ENCODE results near the gene ABCA2.
"Not testable (repeated sequence)": the region's sequence is repeated elsewhere in the genome, so short reads cannot be mapped to it uniquely, and the experiment has no call there.

The ABCA2 gene

GRCh38 chr9:137034039-137034708, 6.1 kb upstream of the ABCA2 start:
- H3K4me1 ChIP-seq (ENCODE audit: control insufficient read depth, insufficient read depth, low read length, poor library complexity, severe bottlenecking) = no peaks in the 10 kb centered on the region
- peaks cover 7% of the 10 kb centered on the region for H3K36me3 ChIP-seq (ENCODE audit: control insufficient read depth, insufficient read depth, low read length)
- no peak overlapping the region for H3K27ac ChIP-seq (ENCODE audit: low read depth, low read length, severe bottlenecking)
- H3K4me3 ChIP-seq (ENCODE audit: extremely low read depth, insufficient read depth, low read length, poor library complexity, severe bottlenecking) = no peak overlapping the region
- 76 to 84% methylated on average over 7 to 10 of the region's 15 CpGs for WGBS, 2 experiments (ENCODE audit: insufficient coverage in 2 of 2)
- H3K9me3 ChIP-seq (ENCODE audit: control insufficient read depth, low read length) = no peaks in the 10 kb centered on the region

GRCh38 chr9:137033481-137033880, 5.4 kb upstream of the ABCA2 start:
- H3K27ac ChIP-seq (ENCODE audit: low read depth, low read length, severe bottlenecking); H3K4me3 ChIP-seq (ENCODE audit: extremely low read depth, insufficient read depth, low read length, poor library complexity, severe bottlenecking); H3K4me1 ChIP-seq (ENCODE audit: control insufficient read depth, insufficient read depth, low read length, poor library complexity, severe bottlenecking); H3K36me3 ChIP-seq (ENCODE audit: control insufficient read depth, insufficient read depth, low read length); H3K9me3 ChIP-seq (ENCODE audit: control insufficient read depth, low read length): not testable (repeated sequence)
- WGBS, 2 experiments (ENCODE audit: insufficient coverage in 2 of 2) = 100% methylated on average over 1 to 3 of the region's 5 CpGs

GRCh38 chr9:137032858-137033257, 4.8 kb upstream of the ABCA2 start:
- Histone ChIP-seq H3K9me3 (ENCODE audit: control insufficient read depth, low read length) (no peaks in the 10 kb centered on the region), H3K4me1 (ENCODE audit: control insufficient read depth, insufficient read depth, low read length, poor library complexity, severe bottlenecking) (no peaks in the 10 kb centered on the region), H3K36me3 (ENCODE audit: control insufficient read depth, insufficient read depth, low read length) (no peaks in the 10 kb centered on the region), H3K27ac (ENCODE audit: low read depth, low read length, severe bottlenecking) (no peak overlapping the region), H3K4me3 (ENCODE audit: extremely low read depth, insufficient read depth, low read length, poor library complexity, severe bottlenecking) (no peak overlapping the region)
- WGBS, 2 experiments (ENCODE audit: insufficient coverage in 2 of 2) = 88% methylated on average over 8 to 9 of the region's 10 CpGs

GRCh38 chr9:137031904-137032640, 4.0 kb upstream of the ABCA2 start, which contains the start of gene FUT7:
Gene FUT7 (minus strand): TSS chr9:137032088. CDS start chr9:137031991, 97 bp downstream.
- no peak within 1 kb of the TSS for H3K4me3 ChIP-seq (ENCODE audit: extremely low read depth, insufficient read depth, low read length, poor library complexity, severe bottlenecking)
- H3K9me3 ChIP-seq (ENCODE audit: control insufficient read depth, low read length) = no peaks in the 10 kb centered on the region
- no peak within 1 kb of the TSS for H3K27ac ChIP-seq (ENCODE audit: low read depth, low read length, severe bottlenecking)
- no peaks in the 10 kb centered on the region for H3K36me3 ChIP-seq (ENCODE audit: control insufficient read depth, insufficient read depth, low read length)
- WGBS, 2 experiments (ENCODE audit: insufficient coverage in 2 of 2) = 76 to 79% methylated on average over 13 to 14 of the region's 16 CpGs
- H3K4me1 ChIP-seq (ENCODE audit: control insufficient read depth, insufficient read depth, low read length, poor library complexity, severe bottlenecking) = no peaks in the 10 kb centered on the region

- H3K36me3 ChIP-seq (ENCODE audit: control insufficient read depth, insufficient read depth, low read length) = no peaks in the 10 kb centered on the region
- 95 to 96% methylated on average over 51 to 62 of the region's 65 CpGs for WGBS, 2 experiments (ENCODE audit: insufficient coverage in 2 of 2)
- no peaks in the 10 kb centered on the region for H3K4me1 ChIP-seq (ENCODE audit: control insufficient read depth, insufficient read depth, low read length, poor library complexity, severe bottlenecking)
- no peak overlapping the region for H3K4me3 ChIP-seq (ENCODE audit: extremely low read depth, insufficient read depth, low read length, poor library complexity, severe bottlenecking)
- no peaks in the 10 kb centered on the region for H3K9me3 ChIP-seq (ENCODE audit: control insufficient read depth, low read length)
- no peak overlapping the region for H3K27ac ChIP-seq (ENCODE audit: low read depth, low read length, severe bottlenecking)
These were observed 2.8 kb upstream of the ABCA2 start for GRCh38 chr9:137030538-137031527.

DNA sequence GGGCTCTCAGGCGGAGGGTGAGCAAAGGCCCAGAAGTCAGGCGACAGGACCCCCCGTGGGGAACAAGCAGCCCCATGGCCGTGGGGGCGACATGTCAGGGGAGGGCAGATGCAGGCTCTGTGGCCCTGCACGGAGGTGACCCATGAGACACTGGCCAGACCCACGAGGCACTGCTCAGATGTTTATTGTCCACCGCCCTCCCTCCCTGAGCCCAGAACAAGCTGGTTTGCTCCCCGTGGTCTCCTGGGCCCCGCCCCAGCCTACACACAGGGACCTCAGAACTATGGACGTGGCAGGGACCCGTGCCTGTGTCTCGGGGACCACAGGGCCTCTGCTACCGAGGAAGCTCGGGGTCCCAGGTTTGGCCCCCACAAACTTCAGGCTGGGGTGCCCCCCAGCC, 2.0 kb upstream of the ABCA2 start:
- Histone ChIP-seq H3K36me3 (ENCODE audit: control insufficient read depth, insufficient read depth, low read length) (no peaks in the 10 kb centered on the region), H3K9me3 (ENCODE audit: control insufficient read depth, low read length) (no peaks in the 10 kb centered on the region), H3K4me3 (ENCODE audit: extremely low read depth, insufficient read depth, low read length, poor library complexity, severe bottlenecking) (no peak overlapping the region), H3K4me1 (ENCODE audit: control insufficient read depth, insufficient read depth, low read length, poor library complexity, severe bottlenecking) (no peaks in the 10 kb centered on the region), H3K27ac (ENCODE audit: low read depth, low read length, severe bottlenecking) (no peak overlapping the region)
- WGBS, 2 experiments (ENCODE audit: insufficient coverage in 2 of 2) = 90 to 92% methylated on average over 10 to 15 of the region's 15 CpGs

DNA sequence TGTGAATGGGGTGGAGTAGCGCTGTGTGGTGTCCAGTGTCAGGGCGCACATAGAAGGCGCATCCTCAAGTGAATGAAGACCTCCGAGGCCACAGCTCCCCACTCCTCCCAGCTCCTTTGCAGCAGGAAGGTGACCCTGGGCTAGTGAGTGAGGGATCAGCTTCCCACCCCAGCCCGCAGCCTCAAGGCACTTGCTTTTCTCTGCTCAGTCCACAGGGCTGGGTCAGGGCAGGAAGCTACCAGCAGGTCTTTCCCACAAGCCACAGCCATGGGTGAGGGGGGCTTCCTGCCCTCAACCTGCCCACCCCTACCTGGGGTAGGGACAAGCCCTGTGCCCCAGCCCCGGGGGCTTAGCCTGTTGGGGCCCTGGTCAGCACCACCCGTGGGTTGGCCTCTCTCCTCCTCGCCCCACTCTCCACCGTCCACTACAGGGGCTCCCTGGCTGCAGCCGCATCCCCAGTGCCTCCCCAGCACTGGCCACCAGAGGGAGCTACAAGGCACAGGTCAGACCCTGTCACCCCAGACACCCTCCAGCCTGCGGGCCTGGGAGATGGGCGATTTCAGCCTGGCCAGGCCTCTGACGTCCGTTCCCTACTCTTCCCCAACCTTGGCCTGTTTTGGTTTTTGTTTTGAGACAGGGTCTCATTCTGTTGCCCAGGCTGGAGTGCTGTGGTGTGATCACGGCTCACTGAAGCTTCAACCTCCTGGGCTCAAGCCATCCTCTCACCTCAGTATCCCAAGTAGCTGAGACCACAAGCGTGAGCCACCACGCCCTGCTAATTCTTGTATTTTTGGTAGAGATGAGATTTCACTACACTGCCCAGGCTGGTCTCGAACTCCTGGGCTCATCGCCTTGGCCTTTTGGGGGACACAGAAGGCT, 1.3 kb upstream of the ABCA2 start:
- H3K4me3 ChIP-seq (ENCODE audit: extremely low read depth, insufficient read depth, low read length, poor library complexity, severe bottlenecking) = peak overlapping the region; percentile 42
- no peaks in the 10 kb centered on the region for H3K36me3 ChIP-seq (ENCODE audit: control insufficient read depth, insufficient read depth, low read length)
- H3K9me3 ChIP-seq (ENCODE audit: control insufficient read depth, low read length) = no peaks in the 10 kb centered on the region
- no peak overlapping the region for H3K27ac ChIP-seq (ENCODE audit: low read depth, low read length, severe bottlenecking)
- WGBS, 2 experiments (ENCODE audit: insufficient coverage in 2 of 2) = 36 to 39% methylated on average over 13 to 15 of the region's 19 CpGs
- H3K4me1 ChIP-seq (ENCODE audit: control insufficient read depth, insufficient read depth, low read length, poor library complexity, severe bottlenecking) = no peaks in the 10 kb centered on the region

DNA sequence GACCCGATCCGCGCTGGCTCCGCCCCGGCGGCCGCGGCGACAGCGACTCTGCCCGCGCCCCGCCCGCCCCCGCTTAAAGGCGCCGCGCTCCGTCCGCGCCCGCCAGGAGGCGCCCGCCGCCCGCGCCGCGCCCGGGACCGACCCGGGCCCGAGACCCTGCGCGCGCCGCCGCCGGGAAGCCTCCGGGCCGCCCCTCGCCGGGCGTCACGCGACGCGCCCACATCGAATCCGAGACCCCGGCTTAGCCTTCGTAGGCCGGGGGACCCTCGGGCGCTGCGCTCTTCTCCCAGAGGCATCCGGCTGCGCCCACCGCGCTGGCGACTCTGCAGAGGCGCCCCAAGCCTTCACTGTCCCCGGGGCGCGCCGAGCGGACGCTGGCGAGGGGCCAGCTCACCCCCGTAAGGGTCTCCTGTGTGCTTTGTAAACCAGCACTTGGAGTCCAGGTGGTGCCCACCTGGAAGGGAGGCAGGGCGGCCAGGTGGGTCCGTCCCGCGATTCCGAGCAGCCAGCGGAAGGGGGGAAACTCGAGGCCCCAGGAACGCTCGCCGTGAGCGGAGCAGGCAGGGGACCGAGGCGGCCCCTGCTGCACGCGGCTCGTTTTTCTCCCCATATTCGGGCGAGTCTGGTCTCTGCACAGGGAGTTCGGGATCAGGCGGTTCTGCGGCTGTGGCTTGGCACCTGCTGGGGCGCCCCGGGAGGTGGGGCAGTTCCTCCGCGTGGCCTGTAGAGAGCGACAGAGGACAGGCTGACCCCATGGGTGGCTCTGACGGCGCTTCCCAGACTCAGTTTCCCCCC, 423 bp upstream of the ABCA2 start:
- 4 to 5% methylated on average over 75 to 91 of the region's 98 CpGs for WGBS, 2 experiments (ENCODE audit: insufficient coverage in 2 of 2)
- no peaks in the 10 kb centered on the region for H3K36me3 ChIP-seq (ENCODE audit: control insufficient read depth, insufficient read depth, low read length)
- H3K4me1 ChIP-seq (ENCODE audit: control insufficient read depth, insufficient read depth, low read length, poor library complexity, severe bottlenecking) = no peaks in the 10 kb centered on the region
- no peaks in the 10 kb centered on the region for H3K9me3 ChIP-seq (ENCODE audit: control insufficient read depth, low read length)
- no peak overlapping the region for H3K27ac ChIP-seq (ENCODE audit: low read depth, low read length, severe bottlenecking)
- H3K4me3 ChIP-seq (ENCODE audit: extremely low read depth, insufficient read depth, low read length, poor library complexity, severe bottlenecking) = peak overlapping the region; percentile 42

DNA sequence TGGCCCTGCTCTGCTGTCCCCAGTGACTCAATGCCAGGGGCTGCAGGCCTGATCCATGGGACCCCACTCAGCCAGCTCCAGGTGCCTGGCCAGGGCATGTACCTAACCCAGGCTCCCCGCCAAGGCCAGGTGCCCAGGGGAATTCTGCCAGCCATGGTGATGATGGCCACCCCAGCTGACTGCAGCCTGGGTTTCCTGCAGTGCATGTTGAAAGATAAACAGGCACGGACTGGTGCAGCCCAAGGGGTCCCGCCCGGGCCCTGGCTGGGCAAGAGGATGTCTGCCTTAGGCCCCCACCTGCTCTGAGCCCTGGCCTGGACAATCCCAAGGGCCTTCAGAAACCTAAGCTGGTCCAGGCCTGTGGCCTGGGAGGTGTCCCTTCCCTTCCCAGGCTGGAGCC, 1.2 kb downstream of the ABCA2 start:
- no peaks in the 10 kb centered on the region for H3K36me3 ChIP-seq (ENCODE audit: control insufficient read depth, insufficient read depth, low read length)
- no peaks in the 10 kb centered on the region for H3K9me3 ChIP-seq (ENCODE audit: control insufficient read depth, low read length)
- H3K4me1 ChIP-seq (ENCODE audit: control insufficient read depth, insufficient read depth, low read length, poor library complexity, severe bottlenecking) = no peaks in the 10 kb centered on the region
- no peak overlapping the region for H3K4me3 ChIP-seq (ENCODE audit: extremely low read depth, insufficient read depth, low read length, poor library complexity, severe bottlenecking)
- no peak overlapping the region for H3K27ac ChIP-seq (ENCODE audit: low read depth, low read length, severe bottlenecking)
- WGBS, 2 experiments (ENCODE audit: insufficient coverage in 2 of 2) = 96 to 100% methylated on average over 4 of the region's 4 CpGs

All from mesodermal cell (in vitro differentiated cells).